Fibroblast of lung (primary cell): ENCODE measurements around the gene RTN4RL1. TPM values are rescaled to one million over a fixed set of nuclear protein-coding genes. Genes with fewer than 3 reads are reported as not detected.

Source experiments
- DNase-seq, 2 donors: peaks; one replicate each; pipeline versions ENCODE4 v3.0.0 to v3.0.0-alpha.2; 2010; ENCODE audit warnings: low read depth in 2 of 2
- H2AFZ ChIP-seq: 2 replicates; pipeline ENCODE4 v1.5.1; 2012; ENCODE audit warnings: low read length, control low read depth, inconsistent platforms
- H3K27ac ChIP-seq: 2 replicates; pipeline ENCODE4 v1.5.1; 2011; ENCODE audit warnings: low read length, control low read depth; ENCODE audit not compliant: insufficient read depth
- H3K27me3 ChIP-seq: 2 replicates; pipeline ENCODE4 v1.5.1; 2011; ENCODE audit warnings: mild to moderate bottlenecking, low read length; ENCODE audit not compliant: control insufficient read depth, insufficient read depth
- H3K36me3 ChIP-seq: 2 replicates; pipeline ENCODE4 v1.5.1; 2011; ENCODE audit warnings: low read length; ENCODE audit not compliant: control insufficient read depth, insufficient read depth
- H3K4me1 ChIP-seq: 2 replicates; pipeline ENCODE4 v1.5.1; 2011; ENCODE audit warnings: low read length; ENCODE audit not compliant: control insufficient read depth, insufficient read depth; ENCODE audit errors: extremely low read depth
- H3K4me2 ChIP-seq: 2 replicates; pipeline ENCODE4 v1.5.1; 2011; ENCODE audit warnings: low read length, control low read depth; ENCODE audit not compliant: insufficient read depth; ENCODE audit errors: extremely low read depth
- H3K4me3 ChIP-seq, 4 experiments: fragments of 200-600 bp in 1 of 4; sonication (generic) in 1 of 4; replicated peaks in 1 of 4; 2 replicates each; pipeline ENCODE4 v1.5.1; 2011 to 2016; ENCODE audit warnings: low read length in 4 of 4, low read depth in 3 of 4, mild to moderate bottlenecking in 3 of 4, control low read depth in 2 of 4, inconsistent platforms in 1 of 4, mixed read lengths in 1 of 4; ENCODE audit not compliant: insufficient read depth in 1 of 4; ENCODE audit errors: control extremely low read depth in 1 of 4
- H3K79me2 ChIP-seq: 2 replicates; pipeline ENCODE4 v1.5.1; 2012; ENCODE audit warnings: mild to moderate bottlenecking, low read length, inconsistent platforms; ENCODE audit not compliant: control insufficient read depth, insufficient read depth
- H3K9ac ChIP-seq: 2 replicates; pipeline ENCODE4 v1.5.1; 2011; ENCODE audit warnings: mild to moderate bottlenecking, low read length, control low read depth; ENCODE audit not compliant: insufficient read depth
- H3K9me3 ChIP-seq: 2 replicates; pipeline ENCODE4 v1.5.1; 2012; ENCODE audit warnings: low read depth, low read length; ENCODE audit not compliant: control insufficient read depth, insufficient read depth
- H4K20me1 ChIP-seq: 2 replicates; pipeline ENCODE4 v1.5.1; 2011; ENCODE audit warnings: low read length; ENCODE audit not compliant: control insufficient read depth, insufficient read depth; ENCODE audit errors: extremely low read depth
- EZH2 ChIP-seq: IDR thresholded peaks from 2 replicates; pipeline ENCODE4 v1.5.1; 2012; ENCODE audit warnings: low read length, control low read depth, mild to moderate bottlenecking; ENCODE audit errors: missing control alignments
- polyA plus RNA-seq, 2 donors: library from polyadenylated mRNA; depleted of rRNA in 1 of 2; stranded (reverse) in 1 of 2; unstranded in 1 of 2; fragments of >200 nt; gene quantifications; 2 replicates each; pipeline ENCODE4 v1.2.1, GENCODE V29; 2011 to 2012; ENCODE audit warnings: missing spikeins in 1 of 2
- total RNA-seq: library from RNA; depleted of rRNA; stranded (reverse); fragments of >200 nt; gene quantifications from 2 replicates; pipeline ENCODE4 v1.2.1, GENCODE V29; 2014
- TF ChIP-seq, protein P1 (sequence below), 2 donors: IDR thresholded peaks in 1 of 2; conservative IDR thresholded peaks in 1 of 2; 1 replicate in 1 of 2; 2 replicates in 1 of 2; pipeline ENCODE4 v1.5.1; 2011 to 2012; ENCODE audit warnings: low read length in 2 of 2, control low read depth in 1 of 2, inconsistent platforms in 1 of 2, low read depth in 1 of 2, mild to moderate bottlenecking in 1 of 2

RTN4RL1 gene
- total and polyA plus RNA-seq, 2 donors (not counting 1 experiment from before 2014, with no cell fraction given) = 0.39 to 0.83 TPM

DNA sequence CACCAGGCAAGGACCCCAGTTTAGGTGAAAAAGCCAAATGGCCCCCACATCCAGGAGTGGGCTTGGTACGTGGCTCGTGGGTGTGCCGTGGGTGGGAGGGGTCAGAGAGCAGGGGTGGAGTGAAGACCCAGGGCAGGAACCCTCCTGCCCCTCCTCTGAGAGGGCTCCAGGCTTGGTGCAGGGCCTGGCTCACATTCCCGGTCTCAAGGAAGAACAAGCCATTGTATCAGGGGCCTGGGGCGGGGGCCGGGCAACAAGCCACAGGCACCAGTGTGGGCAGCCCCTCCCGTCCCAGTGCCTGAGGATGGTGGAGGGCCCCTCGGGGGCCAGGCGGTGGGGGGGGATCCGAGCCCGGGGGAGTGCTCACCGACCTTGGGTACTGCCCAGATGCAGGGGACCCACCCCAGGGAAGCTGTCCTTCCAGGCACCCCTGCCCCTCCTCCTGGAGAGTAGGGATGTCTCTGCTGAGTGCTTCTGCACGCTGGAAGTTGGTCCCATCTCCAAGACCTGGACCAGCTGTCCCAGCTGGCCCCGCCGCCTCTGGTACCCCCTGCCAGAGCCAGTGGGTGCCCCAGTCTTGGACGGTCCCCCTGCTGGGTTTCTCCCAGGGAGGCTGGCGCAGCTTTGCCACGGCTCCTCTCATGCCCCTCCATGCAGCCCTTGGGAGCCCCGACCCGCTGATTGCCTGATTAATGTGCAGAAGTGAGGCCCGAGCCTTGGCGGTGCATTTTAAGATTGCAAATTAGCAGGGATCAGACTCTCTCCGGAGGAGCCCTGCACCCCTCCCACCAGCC is 83.7 kb downstream of the RTN4RL1 start:
- Histone ChIP-seq H3K9me3 (no peaks in the 10 kb centered on the region), H3K4me3 (no peak overlapping the region), H2AFZ (no peak overlapping the region), H4K20me1 (peaks cover 2% of the 10 kb centered on the region), H3K4me2 (no peak overlapping the region), H3K4me1 (no peaks in the 10 kb centered on the region), H3K27me3 (peaks cover 5% of the 10 kb centered on the region), H3K9ac (no peak overlapping the region), H3K36me3 (no peaks in the 10 kb centered on the region), H3K79me2 (no peaks in the 10 kb centered on the region), H3K27ac (no peak overlapping the region)
- DNase-seq = no peak
- TF ChIP-seq EZH2 = no peak
- TF ChIP-seq, protein P1, sequence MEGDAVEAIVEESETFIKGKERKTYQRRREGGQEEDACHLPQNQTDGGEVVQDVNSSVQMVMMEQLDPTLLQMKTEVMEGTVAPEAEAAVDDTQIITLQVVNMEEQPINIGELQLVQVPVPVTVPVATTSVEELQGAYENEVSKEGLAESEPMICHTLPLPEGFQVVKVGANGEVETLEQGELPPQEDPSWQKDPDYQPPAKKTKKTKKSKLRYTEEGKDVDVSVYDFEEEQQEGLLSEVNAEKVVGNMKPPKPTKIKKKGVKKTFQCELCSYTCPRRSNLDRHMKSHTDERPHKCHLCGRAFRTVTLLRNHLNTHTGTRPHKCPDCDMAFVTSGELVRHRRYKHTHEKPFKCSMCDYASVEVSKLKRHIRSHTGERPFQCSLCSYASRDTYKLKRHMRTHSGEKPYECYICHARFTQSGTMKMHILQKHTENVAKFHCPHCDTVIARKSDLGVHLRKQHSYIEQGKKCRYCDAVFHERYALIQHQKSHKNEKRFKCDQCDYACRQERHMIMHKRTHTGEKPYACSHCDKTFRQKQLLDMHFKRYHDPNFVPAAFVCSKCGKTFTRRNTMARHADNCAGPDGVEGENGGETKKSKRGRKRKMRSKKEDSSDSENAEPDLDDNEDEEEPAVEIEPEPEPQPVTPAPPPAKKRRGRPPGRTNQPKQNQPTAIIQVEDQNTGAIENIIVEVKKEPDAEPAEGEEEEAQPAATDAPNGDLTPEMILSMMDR (conservative IDR thresholded peaks at IDR 0.05 in 1 of 2, IDR thresholded peaks at IDR 0.05 in 1 of 2; ENCODE audit: low read depth in 1 of 2, low read length in 2 of 2) = no peak

DNA sequence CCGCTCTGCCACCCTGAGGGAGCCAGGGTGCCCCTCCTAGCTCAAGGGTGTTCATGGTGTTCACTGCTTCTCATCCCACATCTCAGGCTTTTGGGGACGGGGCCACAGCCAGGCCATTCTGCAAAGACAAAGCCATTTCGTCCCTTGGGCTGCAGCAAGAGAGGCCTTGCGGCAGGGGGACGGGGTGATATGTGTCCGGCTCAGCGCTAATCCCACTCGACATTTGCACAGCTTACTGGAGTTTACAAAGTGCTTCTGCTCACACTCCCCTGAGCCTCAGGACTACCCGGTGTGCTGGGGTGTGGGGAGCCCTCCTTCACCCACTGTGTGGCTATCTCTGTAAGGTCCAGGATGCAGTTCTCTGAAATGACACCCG is 84.3 kb downstream of the RTN4RL1 start:
- Histone ChIP-seq H3K36me3 (no peaks in the 10 kb centered on the region), H3K4me2 (no peak overlapping the region), H3K4me3 (no peak overlapping the region), H4K20me1 (peaks cover 2% of the 10 kb centered on the region), H3K27ac (no peak overlapping the region), H3K27me3 (peaks cover 5% of the 10 kb centered on the region), H3K9ac (no peak overlapping the region), H3K79me2 (no peaks in the 10 kb centered on the region), H3K4me1 (no peaks in the 10 kb centered on the region), H3K9me3 (no peaks in the 10 kb centered on the region), H2AFZ (no peak overlapping the region)
- TF ChIP-seq EZH2 = peak; percentile 3
- TF ChIP-seq, protein P1 (conservative IDR thresholded peaks at IDR 0.05 in 1 of 2, IDR thresholded peaks at IDR 0.05 in 1 of 2; ENCODE audit: low read depth in 1 of 2, low read length in 2 of 2) = no peak
- DNase-seq = no peak

DNA sequence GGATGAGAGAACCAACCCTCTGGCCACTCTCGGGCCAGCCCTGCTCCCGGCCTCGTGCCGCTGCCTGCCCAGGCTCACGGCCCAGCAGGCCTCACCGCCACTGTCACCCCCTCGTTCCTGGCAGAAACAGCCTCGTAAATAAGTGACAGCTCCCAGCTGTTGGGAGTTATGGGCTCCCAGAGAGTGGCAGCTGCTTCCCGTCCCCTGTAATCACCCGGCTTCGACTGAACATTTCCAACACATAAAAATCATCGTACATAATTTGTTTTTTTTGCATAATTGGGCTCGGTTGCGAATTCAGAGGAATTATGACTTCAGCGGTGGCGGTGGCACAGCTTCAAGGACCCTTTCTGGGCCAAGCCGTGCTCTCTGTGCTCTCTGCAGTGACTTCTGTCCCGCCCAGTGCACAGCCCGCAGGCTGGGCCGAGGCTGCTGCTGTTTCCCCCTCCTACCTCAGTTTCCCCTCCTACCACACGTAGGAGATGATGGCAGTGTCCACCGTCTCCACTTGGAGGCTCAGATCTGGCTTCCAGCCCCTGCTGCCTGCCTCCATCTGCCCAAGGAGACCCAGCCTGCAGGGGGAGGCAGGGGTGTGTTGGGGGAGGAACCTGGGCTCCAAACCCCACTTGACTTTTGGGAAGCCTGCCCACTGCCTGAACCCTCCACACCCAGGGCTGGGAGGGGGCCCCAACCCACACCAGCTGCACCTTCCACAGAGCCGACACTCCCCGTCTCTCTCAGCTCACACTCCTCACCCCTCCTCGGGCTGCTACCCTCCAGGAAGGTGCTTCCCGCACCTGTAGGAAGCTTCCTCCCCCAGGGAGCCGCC is 84.9 kb downstream of the RTN4RL1 start:
- peak; percentile 43 for TF ChIP-seq EZH2
- TF ChIP-seq, protein P1 (conservative IDR thresholded peaks at IDR 0.05 in 1 of 2, IDR thresholded peaks at IDR 0.05 in 1 of 2; ENCODE audit: low read depth in 1 of 2, low read length in 2 of 2) = no peak
- Histone ChIP-seq H3K4me3 (no peak overlapping the region), H3K27me3 (peaks cover 5% of the 10 kb centered on the region), H3K79me2 (no peaks in the 10 kb centered on the region), H3K36me3 (no peaks in the 10 kb centered on the region), H2AFZ (no peak overlapping the region), H3K4me1 (no peaks in the 10 kb centered on the region), H3K9me3 (no peaks in the 10 kb centered on the region), H4K20me1 (peaks cover 2% of the 10 kb centered on the region), H3K9ac (no peak overlapping the region), H3K27ac (no peak overlapping the region), H3K4me2 (no peak overlapping the region)
- peak in 1 of 2 donors; percentile 26 for DNase-seq
